AG09319 (cell line): ENCODE data around the gene RAVER1.

Source experiments
- DNase-seq: peaks from one replicate; pipeline ENCODE4 v3.0.0-alpha.2; 2010; ENCODE audit warnings: low read depth; ENCODE audit errors: extremely low read depth
- TF ChIP-seq, protein P1 (sequence below): IDR thresholded peaks from 2 replicates; pipeline ENCODE4 v1.5.1; 2011; ENCODE audit warnings: low read depth, mild to moderate bottlenecking, inconsistent platforms, low read length, moderate library complexity

RAVER1 gene

DNA sequence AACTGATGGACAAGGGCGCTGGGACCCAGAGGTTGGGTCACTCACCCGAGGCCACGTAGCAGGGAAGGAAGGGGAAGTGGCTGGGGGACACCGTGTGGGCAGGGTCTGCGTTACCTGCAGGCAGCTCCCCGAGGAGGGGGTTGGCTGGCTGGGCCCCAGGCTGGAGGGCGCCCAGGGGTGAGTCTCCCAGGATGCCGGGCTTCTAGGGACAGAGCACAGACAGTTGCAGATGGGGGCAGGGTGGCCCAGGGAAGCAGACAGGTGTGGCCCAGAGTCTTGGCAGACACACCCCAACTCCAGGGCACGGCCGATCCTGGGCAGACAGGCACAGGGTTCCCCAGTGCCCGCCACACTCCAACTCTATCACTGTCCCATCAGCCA lies 11.9 kb downstream of the RAVER1 start:
- DNase-seq, result no peak
- TF ChIP-seq, protein P1, sequence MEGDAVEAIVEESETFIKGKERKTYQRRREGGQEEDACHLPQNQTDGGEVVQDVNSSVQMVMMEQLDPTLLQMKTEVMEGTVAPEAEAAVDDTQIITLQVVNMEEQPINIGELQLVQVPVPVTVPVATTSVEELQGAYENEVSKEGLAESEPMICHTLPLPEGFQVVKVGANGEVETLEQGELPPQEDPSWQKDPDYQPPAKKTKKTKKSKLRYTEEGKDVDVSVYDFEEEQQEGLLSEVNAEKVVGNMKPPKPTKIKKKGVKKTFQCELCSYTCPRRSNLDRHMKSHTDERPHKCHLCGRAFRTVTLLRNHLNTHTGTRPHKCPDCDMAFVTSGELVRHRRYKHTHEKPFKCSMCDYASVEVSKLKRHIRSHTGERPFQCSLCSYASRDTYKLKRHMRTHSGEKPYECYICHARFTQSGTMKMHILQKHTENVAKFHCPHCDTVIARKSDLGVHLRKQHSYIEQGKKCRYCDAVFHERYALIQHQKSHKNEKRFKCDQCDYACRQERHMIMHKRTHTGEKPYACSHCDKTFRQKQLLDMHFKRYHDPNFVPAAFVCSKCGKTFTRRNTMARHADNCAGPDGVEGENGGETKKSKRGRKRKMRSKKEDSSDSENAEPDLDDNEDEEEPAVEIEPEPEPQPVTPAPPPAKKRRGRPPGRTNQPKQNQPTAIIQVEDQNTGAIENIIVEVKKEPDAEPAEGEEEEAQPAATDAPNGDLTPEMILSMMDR, result no peak

DNA sequence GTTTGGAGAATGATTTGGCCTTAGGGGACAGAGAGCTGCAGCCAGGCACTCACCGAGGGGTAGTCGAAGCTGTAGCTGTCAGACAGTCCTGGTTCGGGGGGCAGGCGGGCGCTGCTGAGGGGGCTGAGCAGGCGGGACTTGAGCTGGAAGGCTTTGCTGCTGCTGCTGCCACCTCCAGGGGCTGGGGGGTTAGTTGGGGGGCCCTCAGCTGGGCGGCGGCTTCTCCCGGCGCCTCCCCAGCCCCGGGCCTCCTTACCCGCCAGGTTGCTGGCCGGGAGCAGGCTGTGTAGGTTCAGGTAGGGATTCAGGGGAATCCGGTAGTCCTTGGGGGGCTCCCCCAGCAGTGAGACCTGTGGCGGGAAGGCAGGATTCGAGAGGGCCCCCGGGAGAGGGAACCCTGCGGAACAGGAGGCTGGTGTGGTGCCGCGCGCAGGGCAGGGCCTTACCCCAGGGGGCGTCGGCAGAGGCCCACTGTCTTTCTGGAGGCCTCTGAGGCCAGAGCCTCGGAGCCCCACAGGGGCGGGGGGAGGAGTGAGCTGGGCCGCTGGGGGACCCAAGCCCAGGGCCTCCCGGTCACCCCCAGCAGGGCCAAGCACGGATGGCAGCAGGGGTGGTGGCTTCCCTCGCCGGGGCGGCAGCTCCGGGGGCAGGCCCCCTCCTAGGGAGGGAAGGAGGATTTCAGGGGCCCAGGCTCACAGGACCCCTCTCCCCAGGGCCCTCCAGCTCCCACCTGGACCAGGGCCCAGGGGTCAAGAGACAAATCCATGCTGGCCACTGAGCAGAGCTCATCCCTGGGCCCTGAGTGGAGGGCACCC lies 12.5 kb downstream of the RAVER1 start:
- TF ChIP-seq, protein P1, result no peak

DNA sequence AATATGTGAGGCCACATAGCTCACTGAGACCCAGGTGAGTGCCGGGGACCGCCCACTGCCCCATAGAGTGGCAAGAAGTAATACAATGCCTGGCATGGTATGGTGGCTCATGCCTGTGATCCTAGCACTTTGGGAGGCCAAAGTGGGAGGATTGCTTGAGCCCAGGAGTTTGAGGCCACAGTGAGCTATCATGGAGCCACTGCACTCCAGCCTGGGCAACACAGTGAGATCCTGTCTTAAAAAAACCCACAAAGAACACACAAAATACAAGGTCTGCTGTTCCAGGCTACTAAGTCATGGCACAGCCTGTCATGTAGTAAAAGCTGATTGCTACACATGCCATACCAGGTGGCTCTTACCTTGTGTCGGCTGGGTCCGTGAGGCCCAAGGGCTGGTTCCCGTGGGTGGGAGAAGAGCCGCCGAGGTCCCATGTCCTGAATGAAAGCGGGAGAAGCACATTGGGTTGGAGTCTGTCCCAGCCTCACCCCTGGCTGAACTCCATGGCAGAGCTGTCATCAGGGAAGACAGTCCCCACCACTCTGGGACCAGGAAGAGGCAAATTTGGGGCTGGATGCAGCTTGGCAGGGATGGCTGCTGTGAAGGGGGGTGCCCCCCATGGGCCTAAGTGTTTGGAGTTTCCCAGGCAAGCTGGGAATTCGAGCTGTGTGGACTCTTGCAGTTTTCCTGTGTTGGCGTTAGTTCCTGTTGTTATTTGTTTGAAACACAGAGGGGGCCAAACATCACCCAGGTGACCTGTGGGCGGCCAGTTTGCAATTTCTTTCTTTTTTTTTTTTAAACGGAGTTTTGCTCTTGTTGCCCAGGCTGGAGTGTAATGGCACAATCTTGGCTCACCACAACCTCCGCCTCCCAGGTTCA lies 14.3 kb downstream of the RAVER1 start:
- no peak for DNase-seq
- TF ChIP-seq, protein P1, result no peak

More for the DNA sequence above, 12.5 kb downstream of the RAVER1 start:
- DNase-seq, result no peak

DNA sequence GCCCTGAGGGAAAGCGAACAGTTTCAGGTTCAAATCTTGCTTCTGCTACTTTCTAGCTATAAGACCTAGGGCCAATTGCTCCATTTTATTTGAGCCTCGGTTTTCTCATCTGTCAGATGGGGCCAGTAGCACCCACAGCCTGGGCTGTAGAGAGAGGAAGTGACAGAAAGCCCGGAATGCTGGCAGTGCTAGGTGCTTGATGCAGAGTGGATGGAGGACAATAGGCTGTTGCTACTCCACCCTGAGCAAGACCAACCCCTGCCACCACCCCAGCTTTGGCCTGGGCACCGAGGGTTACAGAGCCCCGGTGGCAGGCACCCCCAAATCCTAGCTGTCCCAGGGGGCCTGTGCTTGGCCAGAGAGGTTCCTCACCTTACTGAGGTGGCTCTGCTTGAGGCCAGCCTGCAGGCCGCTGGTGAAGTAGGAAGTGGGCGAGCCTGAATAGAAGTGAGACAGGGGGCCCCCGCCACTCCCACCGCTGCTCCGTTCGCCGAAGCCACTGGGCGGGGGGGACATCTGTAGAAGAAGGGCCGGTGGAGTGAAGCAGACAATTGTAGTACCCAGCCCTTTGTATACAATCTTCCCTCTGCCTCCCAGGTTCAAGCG lies 15.4 kb downstream of the RAVER1 start:
- DNase-seq, result no peak
- TF ChIP-seq, protein P1, result no peak

DNA sequence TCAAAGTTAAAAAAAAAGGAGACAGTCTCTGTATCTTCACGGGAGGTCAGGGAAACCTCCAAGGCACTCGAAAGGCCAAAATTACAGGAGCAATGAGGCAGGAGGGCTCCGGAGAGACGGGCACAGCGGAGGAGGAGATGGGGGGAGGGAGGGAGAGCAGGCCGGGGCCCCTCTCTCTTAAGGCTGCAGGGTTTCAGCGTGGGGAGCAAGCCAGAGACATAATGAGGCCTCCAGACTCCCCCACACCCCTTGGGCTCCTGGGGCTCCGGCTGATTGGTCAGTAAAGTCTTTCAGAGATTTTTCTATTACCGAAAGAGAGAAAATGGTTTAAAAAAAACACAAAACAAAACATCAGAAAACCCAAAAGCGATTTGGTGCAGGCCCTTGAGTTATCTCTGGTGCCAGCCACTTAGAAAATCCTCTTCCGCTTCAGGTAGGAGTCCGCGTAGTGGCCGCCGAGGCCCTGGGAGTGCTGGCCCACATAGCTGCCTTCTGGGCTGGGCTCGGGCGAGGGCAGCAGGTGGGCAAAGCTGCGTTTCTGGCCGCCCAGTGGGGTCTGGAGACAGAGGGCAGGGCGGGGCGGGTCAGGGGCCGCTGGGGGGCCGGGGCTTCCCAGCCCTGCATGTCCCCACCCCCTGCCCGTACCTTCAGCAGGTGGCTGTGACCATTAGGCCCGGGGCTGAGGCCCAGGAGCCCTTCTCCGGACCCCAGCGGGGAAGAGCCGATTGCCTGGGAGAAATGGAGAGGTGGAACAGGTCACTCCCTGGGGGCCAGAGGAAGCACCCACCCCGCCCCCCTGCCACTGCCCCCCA lies 16.1 kb downstream of the RAVER1 start:
- TF ChIP-seq, protein P1, result no peak
- no peak for DNase-seq

DNA sequence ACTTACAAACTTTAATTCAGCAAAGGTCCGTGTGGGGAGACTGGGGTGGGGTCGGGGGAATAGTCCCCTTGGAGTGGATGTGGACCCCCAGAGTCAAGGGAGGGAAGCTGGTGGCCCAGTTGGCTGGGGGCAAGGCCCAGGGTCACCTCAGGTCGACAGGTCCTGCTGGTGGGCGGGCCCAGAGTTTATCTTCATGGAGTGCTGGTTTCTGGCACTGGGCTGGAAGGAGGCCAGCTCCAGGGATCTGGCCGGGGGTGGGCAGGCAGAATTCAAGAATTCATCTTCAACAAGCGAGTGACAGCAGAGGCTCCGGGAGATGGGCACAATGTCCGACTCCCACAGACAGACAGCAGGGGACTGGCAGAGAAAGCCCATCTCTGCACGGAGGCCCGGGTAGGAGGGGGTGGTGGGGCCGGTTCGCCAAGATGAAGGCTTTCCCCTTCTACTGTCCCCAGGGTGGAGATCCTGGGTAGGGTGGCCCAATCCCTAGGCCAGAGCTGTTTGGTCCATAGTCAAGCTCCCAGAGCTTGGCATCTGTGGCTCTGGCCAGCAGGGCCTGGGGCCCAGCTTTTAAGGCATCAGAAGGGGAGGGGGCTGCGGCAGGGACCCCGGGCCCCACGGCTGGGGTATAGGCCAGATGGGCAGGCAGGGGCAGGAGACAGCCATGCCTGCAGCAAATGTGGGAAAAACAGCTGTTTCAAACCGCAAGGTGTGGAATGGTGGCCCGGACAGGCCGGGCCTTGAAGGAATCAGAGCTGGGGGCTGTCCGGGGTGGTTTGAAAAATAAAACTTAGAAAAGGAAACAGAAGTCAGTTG lies 16.9 kb downstream of the RAVER1 start:
- TF ChIP-seq, protein P1, result no peak
- DNase-seq, result no peak
